Activated CD8-positive, alpha-beta memory T cell treated with anti-CD3 and anti-CD28 coated beads for 1 hour (primary cell): ENCODE data around the gene INVS.
"Not testable (repeated sequence)": the region's sequence is repeated elsewhere in the genome, so short reads cannot be mapped to it uniquely, and the experiment has no call there.

Source experiments
- DNase-seq, 2 donors: peaks; one replicate each; pipeline ENCODE4 v3.0.0-alpha.2; 2020; ENCODE audit warnings: low read depth in 1 of 2; ENCODE audit errors: extremely low read depth in 1 of 2

The INVS gene

DNA sequence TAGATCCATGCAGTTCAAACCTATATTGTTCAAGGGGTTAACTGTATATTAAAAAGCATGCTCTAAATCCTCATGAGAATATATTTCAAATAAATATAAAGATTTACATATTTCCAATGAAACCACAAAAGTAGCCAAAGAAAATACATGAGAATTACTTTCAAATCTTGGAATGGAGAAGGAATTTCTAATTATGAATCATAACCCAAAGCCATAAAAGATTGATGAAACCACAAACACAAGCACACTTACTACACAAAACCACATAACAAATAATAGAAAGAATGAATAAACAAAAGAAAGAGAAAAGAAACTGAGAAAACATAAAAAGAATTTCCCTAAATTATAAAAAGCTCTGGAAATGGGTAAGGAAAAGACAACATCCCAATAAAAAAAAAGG lies 16.3 kb upstream of the INVS start:
- DNase-seq = no peak

DNA sequence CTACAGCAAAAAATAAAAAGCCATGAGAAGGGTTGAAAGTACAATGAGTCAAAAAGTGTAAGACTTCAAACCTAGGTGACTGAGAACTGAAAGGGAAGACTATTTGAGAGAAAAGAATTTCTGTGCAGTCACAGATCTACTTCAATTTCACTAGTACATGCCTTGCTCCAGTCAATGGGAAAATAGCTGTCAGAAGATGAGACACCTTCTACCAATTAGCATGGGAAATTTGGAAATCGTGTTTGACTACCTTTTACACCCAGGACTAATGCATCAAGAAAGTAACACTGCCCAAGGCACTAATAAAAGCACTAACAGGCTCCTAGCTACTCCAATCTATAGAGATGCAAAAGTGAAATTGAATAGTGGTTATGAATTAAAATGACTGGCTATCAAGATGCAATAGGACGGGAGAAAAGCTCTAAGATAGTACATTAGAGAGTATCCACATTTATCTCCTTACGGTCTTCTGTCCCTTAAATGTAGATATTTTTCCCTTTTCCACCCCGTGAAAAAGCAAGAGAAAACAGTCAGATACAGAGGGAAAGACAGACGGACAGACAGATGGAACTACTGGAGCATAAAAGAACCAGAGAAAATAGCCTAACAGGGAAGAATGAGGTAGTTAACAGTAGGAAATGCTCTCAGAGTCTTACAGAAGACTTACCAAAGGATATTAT lies 15.5 kb upstream of the INVS start:
- DNase-seq = no peak

DNA sequence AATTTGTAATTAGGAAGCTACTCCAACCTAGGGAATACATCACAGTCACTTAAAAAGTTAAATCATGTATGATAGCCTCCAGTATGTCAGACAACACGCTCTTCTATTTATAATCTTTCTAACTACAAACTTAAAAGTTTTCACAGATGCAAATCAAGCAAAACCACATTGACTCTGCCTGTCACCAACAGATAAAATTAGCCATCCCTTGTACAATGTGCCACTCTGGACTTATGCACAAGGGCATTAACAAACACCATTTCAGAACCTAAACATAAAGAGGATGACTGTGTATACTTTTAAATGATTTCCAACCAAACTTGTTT lies 15.0 kb upstream of the INVS start:
- DNase-seq = no peak

DNA sequence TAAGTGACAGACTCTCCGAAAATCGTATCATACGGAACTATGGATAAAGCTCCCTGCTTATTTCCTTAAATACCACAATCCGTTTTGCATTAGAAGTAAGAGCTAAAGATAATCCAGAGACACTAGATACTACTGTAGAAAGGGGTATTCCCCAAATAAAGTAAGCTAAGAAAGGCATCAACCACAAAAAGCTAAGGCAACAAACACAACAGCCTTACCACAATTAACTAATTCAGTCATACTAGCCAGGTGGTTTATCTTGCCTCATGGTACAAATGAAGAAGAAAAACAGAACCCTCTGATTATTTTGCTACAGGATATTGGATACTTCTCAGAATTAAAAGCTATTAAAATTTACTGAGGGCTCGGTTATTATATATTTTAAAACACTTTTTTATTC lies 14.3 kb upstream of the INVS start:
- DNase-seq = no peak

DNA sequence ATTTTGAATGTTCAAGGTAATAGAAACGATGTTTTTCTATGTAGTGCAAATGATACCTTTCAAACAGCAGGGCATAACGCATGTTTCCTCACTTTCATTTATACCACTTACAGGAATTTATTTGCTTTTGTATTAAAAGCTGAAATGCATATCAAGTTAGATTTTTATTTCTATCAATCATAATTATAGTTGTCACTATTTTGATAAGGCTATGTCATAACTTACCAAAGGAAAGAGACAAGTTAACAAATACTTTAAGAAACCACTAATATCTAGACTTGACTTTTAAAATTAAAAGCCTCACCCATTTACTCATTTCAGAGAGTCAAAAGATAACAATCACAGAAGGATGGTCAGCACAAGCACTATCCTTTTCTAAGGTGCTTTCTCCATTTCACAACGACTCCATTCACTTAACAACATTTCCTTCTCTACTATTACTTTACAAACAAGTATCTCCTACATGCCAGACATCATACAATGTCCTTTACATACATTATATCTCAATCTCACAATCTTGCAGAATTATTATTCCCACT lies 12.9 kb upstream of the INVS start:
- no peak for DNase-seq

DNA sequence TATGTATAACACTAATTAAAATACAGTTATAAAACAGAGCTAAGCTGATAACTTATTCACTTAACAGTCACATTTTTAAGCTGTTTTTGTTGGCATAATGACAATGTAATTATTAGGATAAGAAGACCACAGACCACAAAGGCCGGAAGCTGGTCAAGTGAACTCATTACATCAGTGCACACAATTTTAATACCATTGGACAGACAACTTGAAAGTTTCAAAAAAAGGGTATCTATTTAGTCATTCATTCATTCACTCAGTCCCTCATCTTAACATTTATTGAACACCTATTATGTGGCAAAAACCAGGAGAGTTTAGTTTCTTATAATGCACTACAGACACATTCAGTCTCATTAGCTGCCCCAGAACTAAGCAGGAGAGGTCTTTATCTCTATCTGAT lies 11.8 kb upstream of the INVS start:
- no peak for DNase-seq

DNA sequence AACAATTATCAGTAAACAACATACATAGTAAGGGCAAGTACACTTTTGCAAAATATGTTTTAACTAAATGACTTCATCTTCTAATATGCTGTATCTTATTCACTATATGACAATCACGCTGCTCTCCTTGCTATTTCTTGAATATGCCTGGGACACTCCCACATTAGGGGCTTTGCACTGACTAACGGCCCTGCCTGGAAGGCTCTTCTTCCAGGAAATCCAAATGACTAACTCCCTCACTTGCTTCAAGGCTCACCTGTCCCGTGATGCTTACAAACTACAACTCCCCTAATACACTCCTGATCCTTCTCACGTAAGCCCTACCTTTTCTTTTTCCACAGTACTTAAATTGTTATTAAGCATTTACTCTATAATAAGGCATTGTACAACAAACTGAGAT lies 10.8 kb upstream of the INVS start:
- no peak for DNase-seq

DNA sequence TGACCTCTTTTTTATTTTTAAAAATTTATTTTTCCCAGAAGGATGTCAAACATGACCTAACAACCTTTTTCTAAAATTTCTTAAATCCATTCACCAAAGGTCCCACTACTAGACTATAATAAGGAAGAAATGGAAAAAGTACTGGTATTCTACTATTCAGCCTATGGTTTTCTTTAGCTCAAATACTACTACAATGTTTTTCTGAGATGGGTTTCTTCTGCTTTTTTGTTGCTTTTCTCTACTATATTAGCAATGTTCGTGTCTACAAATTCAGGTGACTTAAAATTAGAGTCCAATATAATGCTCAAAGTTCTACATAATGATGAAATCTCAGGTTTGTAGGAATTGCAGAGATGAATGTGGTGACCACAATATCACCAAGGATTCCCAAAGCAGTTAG lies 8.2 kb upstream of the INVS start:
- no peak for DNase-seq

DNA sequence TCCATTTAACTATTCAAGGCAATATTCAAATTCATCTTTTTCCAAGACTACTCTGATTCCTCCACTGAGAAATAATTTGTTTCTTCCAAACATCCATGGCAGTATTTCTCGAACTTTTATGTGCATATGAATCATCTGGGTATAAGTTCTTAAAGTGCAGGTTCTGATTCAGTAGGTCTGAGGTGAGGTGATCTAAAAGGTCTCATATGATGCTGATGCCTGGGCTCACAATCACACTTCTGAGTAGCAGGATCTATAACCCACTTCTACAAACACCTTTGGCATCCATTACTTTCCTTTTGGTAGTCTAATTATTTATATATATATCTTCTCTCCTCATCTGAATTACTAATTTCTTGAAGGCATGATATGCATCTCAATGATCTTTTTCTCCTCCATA lies 7.4 kb upstream of the INVS start:
- no peak for DNase-seq

DNA sequence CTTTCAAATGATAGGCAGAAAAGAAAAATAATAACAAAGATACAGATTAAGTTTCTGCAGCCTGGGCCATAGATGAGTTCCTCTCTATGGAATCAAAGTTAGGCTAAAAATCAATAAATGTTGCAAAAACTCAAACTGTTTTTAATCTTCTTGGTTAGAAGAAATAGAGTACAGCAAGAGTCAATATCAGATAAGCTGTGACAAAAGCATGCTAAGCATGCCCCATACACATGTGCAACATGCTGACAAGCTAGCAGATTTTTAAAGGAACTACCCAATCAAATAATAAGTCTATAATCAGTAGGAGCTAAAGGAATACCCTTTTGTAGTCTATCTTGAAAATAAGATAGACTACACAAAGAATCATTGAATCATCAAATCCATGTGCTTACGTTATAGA lies 7.0 kb upstream of the INVS start:
- DNase-seq = no peak

DNA sequence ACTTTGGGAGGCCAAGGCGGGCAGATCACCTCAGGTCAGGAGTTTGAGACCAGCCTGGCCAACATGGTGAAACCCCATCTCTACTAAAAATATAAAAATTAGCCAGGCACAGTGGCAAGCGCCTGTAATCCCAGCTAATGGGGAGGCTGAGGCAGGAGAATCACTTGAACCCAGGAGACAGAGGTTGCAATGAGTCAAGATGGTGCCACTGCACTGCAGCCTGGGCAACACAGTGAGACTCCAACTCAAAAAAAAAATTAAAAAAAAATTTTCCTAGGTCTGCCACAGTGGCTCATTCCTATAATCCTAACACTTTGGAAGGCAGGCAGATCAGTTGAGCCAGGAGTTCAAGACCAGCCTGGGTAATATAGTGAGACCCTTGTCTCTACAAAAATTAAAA lies 4.6 kb upstream of the INVS start:
- DNase-seq = not testable (repeated sequence)

DNA sequence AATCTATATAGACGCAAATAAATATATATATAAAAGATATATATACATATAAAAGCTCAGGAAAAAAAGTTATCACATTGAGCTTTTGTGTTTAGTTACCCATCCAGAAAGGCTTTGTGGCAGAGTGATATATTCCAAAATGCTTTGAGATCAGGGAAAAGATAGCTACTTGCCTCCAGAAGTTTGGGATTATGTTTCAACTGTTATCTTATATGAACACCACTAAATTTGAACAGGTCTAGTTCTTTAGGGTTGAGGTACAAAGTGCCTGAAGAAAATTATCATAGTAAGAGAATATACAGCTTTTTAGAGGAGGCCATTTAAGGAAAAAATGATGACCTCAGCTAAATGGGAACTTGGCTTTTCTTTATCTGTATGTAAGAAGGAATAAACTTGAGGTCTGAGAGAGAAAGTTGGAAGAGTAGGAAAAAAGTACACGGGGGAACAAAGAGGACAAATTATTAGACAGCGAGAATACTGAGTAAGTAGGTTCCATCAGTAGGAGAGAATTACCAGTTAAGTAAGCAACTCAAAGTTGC lies 2.6 kb upstream of the INVS start:
- no peak for DNase-seq

DNA sequence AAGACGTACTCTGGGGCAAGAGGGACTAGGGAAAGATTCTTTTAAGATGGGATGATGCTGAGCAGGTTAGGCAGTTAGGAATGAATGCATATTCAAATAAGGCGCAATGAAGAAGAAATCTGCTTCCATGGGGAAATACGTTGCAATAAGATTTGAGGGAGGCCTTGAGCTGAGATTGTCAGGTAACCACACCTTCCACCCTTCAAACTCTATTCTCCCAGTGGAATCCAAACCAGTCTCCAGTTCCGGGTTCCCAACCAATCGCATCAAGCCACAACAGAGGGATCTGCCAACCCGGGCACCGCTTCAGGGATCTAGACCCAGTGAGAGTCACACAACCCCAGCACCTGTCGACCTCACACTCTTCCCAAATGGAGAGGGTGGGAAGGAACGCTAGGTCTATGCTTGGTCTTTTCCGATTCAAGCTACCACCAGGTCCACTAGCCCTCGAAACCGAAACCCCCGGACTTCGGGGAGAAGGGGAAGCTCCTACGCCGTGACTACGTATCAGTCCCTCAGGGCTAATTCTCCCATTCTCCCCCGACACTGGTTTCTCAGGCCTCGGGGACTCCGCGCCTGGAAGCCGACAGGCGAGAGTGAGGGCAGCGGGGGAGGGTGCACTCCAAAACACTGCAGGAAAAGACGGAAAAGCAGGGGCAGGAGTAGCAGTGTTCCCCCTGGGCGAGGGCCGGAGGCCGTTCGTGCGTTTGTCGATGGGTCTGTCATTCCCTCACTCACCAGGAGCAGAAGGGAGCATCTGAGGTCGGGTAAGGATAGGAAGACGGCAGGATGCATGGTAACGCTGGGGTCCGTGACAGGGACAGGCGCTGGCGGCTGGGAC lies 777 bp upstream of the INVS start:
- DNase-seq = no peak

DNA sequence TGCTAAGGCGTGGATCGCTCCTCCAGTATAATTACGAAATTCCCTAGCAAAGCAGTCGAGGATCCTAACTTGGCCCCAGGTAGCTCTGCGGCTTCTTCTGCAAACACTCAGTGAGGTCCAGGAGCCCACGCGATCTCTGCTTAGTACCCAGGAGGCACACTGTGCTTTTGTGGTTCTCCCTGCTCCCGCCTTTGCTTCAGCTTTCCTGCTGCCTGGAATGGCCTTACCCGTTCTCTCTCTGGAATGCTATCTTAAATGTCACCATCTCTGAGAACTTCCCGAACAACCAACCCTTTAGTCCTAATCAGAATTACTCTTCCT lies 639 bp downstream of the INVS start:
- no peak for DNase-seq

DNA sequence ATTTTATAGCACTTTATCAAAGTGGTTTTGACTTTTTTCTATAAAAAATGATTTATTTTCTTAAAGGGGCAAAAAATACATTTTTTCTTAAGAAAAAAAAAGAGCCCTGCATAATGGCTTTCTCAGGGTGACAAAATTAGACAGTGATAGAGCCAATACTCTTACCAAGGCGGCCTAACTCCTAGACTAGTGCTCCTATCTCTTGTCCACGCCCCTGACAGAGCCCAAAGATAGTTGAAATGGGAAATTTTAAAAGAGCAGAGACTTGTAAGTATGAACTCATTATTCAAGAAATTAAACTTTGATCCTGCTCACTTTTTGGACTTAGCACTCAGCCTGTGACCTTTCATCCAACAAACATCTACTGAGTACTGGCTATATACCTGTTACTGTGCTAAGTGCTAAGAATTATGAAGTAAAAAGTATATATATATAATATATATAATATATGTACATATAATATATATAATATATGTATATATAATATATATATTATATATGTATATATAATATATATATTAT lies 1.2 kb downstream of the INVS start:
- no peak for DNase-seq

DNA sequence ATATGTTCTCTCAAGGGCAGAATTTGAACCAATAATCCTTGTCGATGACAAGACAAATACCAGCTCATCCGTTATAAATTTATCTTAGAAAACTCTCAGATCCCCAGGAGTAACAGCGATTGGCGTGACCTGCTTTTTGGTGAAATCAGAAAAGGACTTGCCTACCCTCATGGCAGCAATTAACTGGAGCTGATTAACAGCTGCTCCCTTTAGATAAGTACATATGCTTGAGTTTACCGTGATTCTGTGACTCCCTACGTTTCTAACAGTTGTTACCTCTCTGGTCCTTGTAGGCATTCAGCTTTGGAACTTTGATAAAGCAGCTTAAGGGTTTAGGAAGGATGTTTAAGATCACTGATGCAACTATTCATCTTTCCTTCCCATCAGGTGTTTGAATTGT lies 2.6 kb downstream of the INVS start:
- no peak for DNase-seq

DNA sequence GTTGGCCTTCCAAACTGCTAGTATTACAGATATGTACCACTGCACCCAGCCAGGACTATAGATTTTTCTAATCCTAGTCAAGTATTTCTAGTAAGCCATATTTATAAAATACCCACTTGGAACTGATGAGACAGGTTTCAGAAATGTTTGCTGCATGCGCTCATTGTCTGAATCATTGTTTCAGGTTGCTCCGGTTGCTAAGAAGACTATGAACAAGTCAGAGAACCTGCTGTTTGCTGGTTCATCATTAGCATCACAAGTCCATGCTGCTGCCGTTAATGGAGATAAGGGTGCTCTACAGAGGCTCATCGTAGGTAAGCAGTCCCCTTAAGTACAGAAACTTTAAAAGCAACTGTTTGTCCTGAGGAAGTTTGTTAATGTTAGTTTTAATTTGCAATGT lies 5.3 kb downstream of the INVS start:
- no peak for DNase-seq

DNA sequence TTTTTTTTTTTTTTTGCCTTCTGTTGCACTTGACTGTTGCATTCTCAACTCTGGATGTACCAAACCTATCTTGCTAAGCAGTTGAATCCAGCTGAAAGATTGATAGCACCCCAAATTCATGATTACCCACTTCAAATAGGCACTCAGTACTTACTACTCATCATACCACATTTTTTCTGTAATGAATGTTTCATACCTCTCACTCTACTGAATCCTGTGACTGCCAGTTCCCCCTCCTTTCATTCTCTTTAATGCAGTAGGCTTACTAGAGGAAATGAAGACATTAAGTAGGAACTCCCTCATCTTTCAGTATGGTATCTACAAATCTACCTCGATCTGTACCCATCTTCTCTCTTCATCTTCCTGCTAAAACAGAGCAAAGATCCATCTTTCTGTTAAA lies 6.8 kb downstream of the INVS start:
- DNase-seq = no peak

DNA sequence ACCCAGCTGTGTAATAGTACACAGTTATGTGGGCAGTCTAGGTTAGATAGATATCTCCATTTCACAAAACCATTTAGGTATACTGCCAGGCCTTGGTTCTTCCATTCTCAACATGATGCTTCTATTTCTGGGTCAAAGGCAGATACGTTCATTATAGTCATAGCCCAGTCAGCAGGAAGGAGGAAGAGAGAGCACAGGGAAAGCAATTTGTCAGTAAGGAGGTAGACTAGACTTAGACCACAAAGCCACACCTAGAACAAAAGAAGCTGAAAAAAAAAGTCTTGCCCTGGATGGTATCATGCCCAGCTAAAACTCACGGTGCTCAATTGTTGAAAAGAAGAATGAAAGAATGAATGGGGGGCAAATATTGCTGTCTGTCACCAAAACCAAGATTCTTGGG lies 7.6 kb downstream of the INVS start:
- DNase-seq = no peak

DNA sequence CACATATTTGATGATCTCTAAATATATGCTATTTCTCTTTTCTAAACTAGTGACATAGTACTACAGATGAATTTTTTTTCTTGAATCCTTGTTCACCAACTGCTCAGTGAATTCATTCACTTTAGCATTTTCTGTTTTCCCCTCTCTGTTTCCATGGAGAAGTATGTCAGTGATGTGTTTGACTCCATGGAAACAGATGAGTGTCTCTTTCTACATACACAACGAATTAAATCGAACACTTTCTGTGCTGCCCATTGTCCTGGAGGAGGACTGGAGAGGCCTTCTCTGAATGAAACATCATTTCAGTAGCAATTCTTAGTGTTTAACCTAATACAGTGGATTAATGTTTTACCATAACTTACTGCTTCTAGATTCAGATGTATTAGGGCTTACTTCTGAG lies 9.5 kb downstream of the INVS start:
- DNase-seq = no peak

DNA sequence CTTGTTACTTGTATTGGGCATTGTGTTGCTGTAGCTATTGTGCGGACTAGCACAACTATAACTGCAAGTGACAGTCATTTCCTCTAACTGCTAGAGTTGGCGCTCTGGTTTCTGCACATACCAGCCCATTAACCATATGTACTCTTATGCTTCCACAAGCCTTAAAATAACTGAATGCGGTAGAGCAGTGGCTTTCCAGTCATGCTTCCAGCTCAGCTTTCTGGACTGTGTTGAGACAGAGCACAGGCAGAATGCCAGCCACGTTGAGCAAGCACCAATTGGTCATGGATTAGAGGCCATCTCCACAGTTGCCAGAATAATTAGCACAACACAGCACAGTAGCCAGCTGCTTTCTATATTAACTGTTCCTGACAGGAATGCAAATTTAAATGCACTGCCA lies 12.2 kb downstream of the INVS start:
- DNase-seq = no peak

DNA sequence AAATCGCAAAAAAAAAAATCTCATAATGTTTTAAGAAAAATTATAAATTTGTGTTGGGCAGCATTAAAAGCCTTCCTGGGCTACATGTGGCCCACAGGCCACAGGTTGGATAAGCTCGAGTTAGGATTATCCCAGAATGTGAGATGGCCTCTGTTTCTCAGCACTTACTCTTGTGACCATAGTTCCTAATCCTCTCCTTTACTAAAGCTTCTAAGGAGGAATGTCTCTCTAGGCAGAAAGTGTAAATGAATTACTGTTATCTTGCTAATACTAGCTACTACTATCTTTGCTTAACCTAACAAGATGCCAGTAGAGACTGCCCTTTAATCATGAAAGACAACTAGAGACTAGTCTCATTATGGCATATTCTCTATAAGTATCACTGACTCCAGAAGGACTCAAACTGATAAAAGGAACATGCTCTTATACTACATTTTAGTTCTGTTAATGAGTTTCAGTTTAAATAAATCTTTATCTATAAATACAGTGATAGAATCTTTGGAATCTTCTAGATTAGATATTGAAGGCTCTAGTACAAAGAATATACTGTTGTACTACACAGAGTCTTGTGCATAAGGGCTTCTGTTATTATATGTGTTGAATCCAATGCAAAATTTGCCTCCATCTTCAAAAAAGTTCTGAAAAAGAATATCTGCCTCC lies 13.8 kb downstream of the INVS start:
- DNase-seq = no peak
